ENCODE results near the gene LRRC39. TPM values are rescaled to one million over a fixed set of nuclear protein-coding genes. Genes with fewer than 3 reads are reported as not detected.

LRRC39 gene
- total RNA-seq, 1 donor from 2014 or later, result 166 TPM

DNA sequence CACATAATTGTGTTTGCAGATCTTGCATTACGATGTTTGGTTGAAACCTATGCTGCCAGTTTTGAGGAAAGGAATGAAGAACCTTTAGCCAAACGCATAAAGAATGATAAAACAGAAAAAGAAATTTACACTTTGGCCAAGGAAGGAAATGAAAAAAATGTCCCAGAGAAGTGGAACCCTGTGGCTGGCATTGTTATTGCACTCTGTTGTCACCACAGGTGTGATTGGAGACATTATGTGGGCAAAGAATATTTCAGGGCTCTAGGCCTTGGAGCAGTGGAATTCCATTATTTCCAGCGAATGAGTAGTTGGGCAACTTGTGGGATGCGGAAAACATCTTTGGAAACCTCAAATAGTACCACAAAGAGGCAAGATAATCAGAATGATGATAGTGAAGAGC, 30.2 kb downstream of the LRRC39 start:
- intact Hi-C loops (cut with micrococcal nuclease), result no loop called here

DNA sequence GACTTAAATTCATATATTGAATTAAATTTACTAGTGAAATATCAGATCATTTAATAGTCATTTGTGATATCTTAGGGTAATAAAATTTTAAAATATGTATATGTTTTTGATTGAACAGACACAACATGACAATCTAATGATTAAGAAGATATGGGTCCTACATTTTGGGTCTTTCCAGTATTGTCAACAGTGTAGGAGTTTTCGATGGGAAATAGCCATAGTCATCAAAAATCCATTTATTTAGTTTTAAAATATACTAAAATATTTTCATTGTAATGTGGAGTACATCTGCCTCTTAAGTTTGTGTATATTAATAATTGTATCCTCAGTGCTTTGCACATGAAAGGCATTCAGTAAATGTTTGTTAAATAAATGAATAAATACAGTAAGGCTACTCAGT, 31.1 kb downstream of the LRRC39 start:
- Histone ChIP-seq H3K27ac (replicated peaks) (no peak overlapping the region), H3K36me3 (peaks cover 96% of the 10 kb centered on the region), H3K4me3 (no peak overlapping the region), H3K9me3 (replicated peaks) (no peaks in the 10 kb centered on the region), H3K4me1 (peaks cover 7% of the 10 kb centered on the region), H3K27me3 (ENCODE audit: low read depth) (no peaks in the 10 kb centered on the region)
- TF ChIP-seq, protein P1, sequence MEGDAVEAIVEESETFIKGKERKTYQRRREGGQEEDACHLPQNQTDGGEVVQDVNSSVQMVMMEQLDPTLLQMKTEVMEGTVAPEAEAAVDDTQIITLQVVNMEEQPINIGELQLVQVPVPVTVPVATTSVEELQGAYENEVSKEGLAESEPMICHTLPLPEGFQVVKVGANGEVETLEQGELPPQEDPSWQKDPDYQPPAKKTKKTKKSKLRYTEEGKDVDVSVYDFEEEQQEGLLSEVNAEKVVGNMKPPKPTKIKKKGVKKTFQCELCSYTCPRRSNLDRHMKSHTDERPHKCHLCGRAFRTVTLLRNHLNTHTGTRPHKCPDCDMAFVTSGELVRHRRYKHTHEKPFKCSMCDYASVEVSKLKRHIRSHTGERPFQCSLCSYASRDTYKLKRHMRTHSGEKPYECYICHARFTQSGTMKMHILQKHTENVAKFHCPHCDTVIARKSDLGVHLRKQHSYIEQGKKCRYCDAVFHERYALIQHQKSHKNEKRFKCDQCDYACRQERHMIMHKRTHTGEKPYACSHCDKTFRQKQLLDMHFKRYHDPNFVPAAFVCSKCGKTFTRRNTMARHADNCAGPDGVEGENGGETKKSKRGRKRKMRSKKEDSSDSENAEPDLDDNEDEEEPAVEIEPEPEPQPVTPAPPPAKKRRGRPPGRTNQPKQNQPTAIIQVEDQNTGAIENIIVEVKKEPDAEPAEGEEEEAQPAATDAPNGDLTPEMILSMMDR (IDR thresholded peaks at IDR 0.05; ENCODE audit: borderline replicate concordance), result no peak
- no peak for DNase-seq
- intact Hi-C loops (cut with micrococcal nuclease), result no loop called here

More for the DNA sequence above, 30.2 kb downstream of the LRRC39 start:
- Histone ChIP-seq H3K27me3 (ENCODE audit: low read depth) (no peaks in the 10 kb centered on the region), H3K4me3 (no peak overlapping the region), H3K4me1 (no peaks in the 10 kb centered on the region), H3K27ac (replicated peaks) (no peak overlapping the region), H3K9me3 (replicated peaks) (no peaks in the 10 kb centered on the region), H3K36me3 (peaks cover 91% of the 10 kb centered on the region)
- TF ChIP-seq, protein P1 (IDR thresholded peaks at IDR 0.05; ENCODE audit: borderline replicate concordance), result no peak
- no peak for DNase-seq

DNA sequence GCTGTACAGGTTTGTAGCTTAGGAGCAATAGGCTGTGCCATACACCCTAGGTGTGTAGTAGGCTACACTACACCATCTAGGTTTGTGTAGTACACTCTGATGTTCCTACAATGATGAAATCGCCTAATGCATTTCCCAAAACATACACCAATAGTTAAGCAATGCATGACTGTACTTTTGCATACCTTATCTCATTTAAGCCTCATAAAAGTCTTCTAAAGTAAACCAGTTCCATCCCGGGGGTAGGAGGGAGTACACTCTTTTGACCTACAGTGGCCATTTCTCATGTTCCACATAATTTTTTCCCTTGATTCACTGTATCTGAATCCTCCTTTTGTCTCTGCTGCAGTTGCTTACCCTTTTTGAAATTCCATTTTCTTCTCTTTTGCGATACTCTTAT, 32.9 kb downstream of the LRRC39 start:
- TF ChIP-seq, protein P1 (IDR thresholded peaks at IDR 0.05; ENCODE audit: borderline replicate concordance), result no peak
- Histone ChIP-seq H3K9me3 (replicated peaks) (no peaks in the 10 kb centered on the region), H3K27me3 (ENCODE audit: low read depth) (no peaks in the 10 kb centered on the region), H3K36me3 (peaks cover 99% of the 10 kb centered on the region), H3K4me3 (no peak overlapping the region), H3K4me1 (peaks cover 10% of the 10 kb centered on the region), H3K27ac (replicated peaks) (no peak overlapping the region)
- intact Hi-C loops (cut with micrococcal nuclease), result no loop called here
- no peak for DNase-seq

DNA sequence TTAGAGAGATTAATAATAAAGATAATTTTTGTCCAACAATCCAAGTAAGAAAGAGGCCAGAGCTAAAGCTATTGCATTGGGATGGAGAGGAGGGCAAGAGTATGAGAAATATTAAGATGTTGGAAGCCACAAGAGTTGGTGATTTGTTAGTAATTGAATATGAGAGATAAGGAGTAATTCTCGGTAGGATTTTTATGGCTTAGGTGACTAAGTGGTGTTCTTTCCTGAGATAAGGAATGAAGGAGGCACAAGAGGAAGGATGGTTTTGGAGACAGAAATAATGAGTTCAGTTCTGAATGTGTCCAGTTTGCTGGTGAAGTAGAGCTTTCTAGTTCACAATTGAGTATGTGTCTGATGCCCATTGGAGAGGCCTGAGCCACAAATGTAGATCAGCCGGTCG, 35.7 kb downstream of the LRRC39 start:
- H3K36me3 ChIP-seq, result peaks cover 97% of the 10 kb centered on the region
- H3K4me1 ChIP-seq, result peaks cover 10% of the 10 kb centered on the region
- TF ChIP-seq, protein P1 (IDR thresholded peaks at IDR 0.05; ENCODE audit: borderline replicate concordance), result no peak
- H3K27ac ChIP-seq (replicated peaks), result no peak overlapping the region
- H3K27me3 ChIP-seq (ENCODE audit: low read depth), result no peaks in the 10 kb centered on the region
- no peak overlapping the region for H3K4me3 ChIP-seq
- intact Hi-C loops (cut with micrococcal nuclease), result no loop called here
- H3K9me3 ChIP-seq (replicated peaks), result no peaks in the 10 kb centered on the region
- DNase-seq, result no peak

DNA sequence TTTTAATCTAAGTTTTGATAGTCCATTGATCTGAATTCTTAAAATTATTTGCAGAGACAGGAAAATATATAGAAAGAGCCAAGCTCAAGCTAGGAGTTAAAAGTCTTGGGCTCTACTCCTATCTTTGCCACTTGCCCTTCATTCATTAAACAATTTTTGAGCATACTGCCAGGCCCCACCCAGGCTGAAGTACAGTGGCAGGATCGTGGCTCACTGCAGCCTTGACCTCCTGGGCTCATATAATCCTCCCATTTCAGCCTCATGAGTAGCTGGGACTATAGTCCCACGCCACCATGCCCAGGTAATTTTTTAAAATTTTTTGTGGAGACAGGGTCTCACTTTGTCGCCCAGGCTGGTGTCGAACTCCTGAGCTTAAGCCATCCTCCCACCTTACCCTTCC, 36.9 kb downstream of the LRRC39 start:
- H3K9me3 ChIP-seq (replicated peaks), result no peaks in the 10 kb centered on the region
- no peak overlapping the region for H3K4me3 ChIP-seq
- TF ChIP-seq, protein P1 (IDR thresholded peaks at IDR 0.05; ENCODE audit: borderline replicate concordance), result no peak
- peaks cover 10% of the 10 kb centered on the region for H3K4me1 ChIP-seq
- intact Hi-C loops (cut with micrococcal nuclease), result no loop called here
- H3K36me3 ChIP-seq, result peaks cover 93% of the 10 kb centered on the region
- no peaks in the 10 kb centered on the region for H3K27me3 ChIP-seq (ENCODE audit: low read depth)
- H3K27ac ChIP-seq (replicated peaks), result no peak overlapping the region
- DNase-seq, result no peak

All from left ventricle myocardium inferior (tissue), 1 donor.